ENCODE data around the gene XK.
"Not testable (repeated sequence)": the region's sequence is repeated elsewhere in the genome, so short reads cannot be mapped to it uniquely, and the experiment has no call there.

Gene XK

GRCh38 chrX:37685381-37686359, at the start of gene XK:
TSS of gene XK (plus strand) at chrX:37685791. CDS start at chrX:37685962, 171 bp downstream.
- DNase-seq, result no peak

- no peak for DNase-seq
Measured at GRCh38 chrX:37638047-37638446, 47.5 kb upstream of the XK start.

GRCh38 chrX:37640142-37640541, 45.4 kb upstream of the XK start:
- DNase-seq, result no peak

GRCh38 chrX:37641859-37642258, 43.7 kb upstream of the XK start:
- no peak for DNase-seq

GRCh38 chrX:37644381-37645305, 40.9 kb upstream of the XK start:
- DNase-seq, result no peak

- no peak for DNase-seq
Measured at GRCh38 chrX:37646254-37646653, 39.3 kb upstream of the XK start.

- DNase-seq, result not testable (repeated sequence)
Measured at GRCh38 chrX:37650879-37651278, 34.7 kb upstream of the XK start.

GRCh38 chrX:37651921-37652452, 33.6 kb upstream of the XK start:
- no peak for DNase-seq

- no peak for DNase-seq
Measured at GRCh38 chrX:37652589-37653231, 32.9 kb upstream of the XK start.

- no peak for DNase-seq
Measured at GRCh38 chrX:37653397-37654085, 32.0 kb upstream of the XK start.

GRCh38 chrX:37658343-37659030, 27.1 kb upstream of the XK start:
- DNase-seq, result no peak

GRCh38 chrX:37659047-37659446, 26.5 kb upstream of the XK start:
- no peak for DNase-seq

- DNase-seq, result no peak
Measured at GRCh38 chrX:37662181-37662580, 23.4 kb upstream of the XK start.

- no peak for DNase-seq
Measured at GRCh38 chrX:37666516-37666915, 19.1 kb upstream of the XK start.

- DNase-seq, result no peak
Measured at GRCh38 chrX:37667141-37667540, 18.4 kb upstream of the XK start.

- DNase-seq, result no peak
Measured at GRCh38 chrX:37672563-37672962, 13.0 kb upstream of the XK start.

- no peak for DNase-seq
Measured at GRCh38 chrX:37676811-37677210, 8.8 kb upstream of the XK start.

- DNase-seq, result no peak
Measured at GRCh38 chrX:37677243-37677642, 8.3 kb upstream of the XK start.

- DNase-seq, result no peak
Measured at GRCh38 chrX:37677765-37678164, 7.8 kb upstream of the XK start.

GRCh38 chrX:37678574-37678973, 7.0 kb upstream of the XK start:
- no peak for DNase-seq

- DNase-seq, result no peak
Measured at GRCh38 chrX:37679230-37679629, 6.4 kb upstream of the XK start.

- no peak for DNase-seq
Measured at GRCh38 chrX:37679888-37680287, 5.7 kb upstream of the XK start.

All from HCEC 1CT (cell line).